Memory B cell (primary cell): ENCODE results near the gene ITIH1.
A peak's percentile ranks its signal among the peaks of the same experiment; 100 is the strongest.
"Not testable (repeated sequence)": the region's sequence is repeated elsewhere in the genome, so short reads cannot be mapped to it uniquely, and the experiment has no call there.

Experiments
- ATAC-seq: fragments of 150-1000 bp; cut with Tn5 transposase; 2 replicates; pipeline ENCODE4 v1.10.0; 2021; ENCODE audit warnings: low read depth, mild to moderate bottlenecking, moderate library complexity
- DNase-seq, 2 donors: peaks; one replicate each; pipeline ENCODE4 v3.0.0; 2022; ENCODE audit warnings: low spot score in 2 of 2
- H3K27ac Mint-ChIP-seq: one replicate; pipeline ENCODE4 v1.8.0; 2022; ENCODE audit warnings: mild to moderate bottlenecking, moderate library complexity, mixed read lengths
- H3K27me3 Mint-ChIP-seq: one replicate; pipeline ENCODE4 v1.8.0; 2022; ENCODE audit warnings: mixed read lengths
- H3K36me3 Mint-ChIP-seq: one replicate; pipeline ENCODE4 v1.8.0; 2022; ENCODE audit warnings: mild to moderate bottlenecking, mixed read lengths
- H3K4me1 Mint-ChIP-seq: one replicate; pipeline ENCODE4 v1.8.0; 2022; ENCODE audit warnings: mixed read lengths
- H3K4me3 Mint-ChIP-seq: one replicate; pipeline ENCODE4 v1.8.0; 2022; ENCODE audit warnings: mild to moderate bottlenecking, moderate library complexity, mixed read lengths
- H3K9me3 Mint-ChIP-seq: one replicate; pipeline ENCODE4 v1.8.0; 2022; ENCODE audit warnings: mixed read lengths

The ITIH1 gene, protein sequence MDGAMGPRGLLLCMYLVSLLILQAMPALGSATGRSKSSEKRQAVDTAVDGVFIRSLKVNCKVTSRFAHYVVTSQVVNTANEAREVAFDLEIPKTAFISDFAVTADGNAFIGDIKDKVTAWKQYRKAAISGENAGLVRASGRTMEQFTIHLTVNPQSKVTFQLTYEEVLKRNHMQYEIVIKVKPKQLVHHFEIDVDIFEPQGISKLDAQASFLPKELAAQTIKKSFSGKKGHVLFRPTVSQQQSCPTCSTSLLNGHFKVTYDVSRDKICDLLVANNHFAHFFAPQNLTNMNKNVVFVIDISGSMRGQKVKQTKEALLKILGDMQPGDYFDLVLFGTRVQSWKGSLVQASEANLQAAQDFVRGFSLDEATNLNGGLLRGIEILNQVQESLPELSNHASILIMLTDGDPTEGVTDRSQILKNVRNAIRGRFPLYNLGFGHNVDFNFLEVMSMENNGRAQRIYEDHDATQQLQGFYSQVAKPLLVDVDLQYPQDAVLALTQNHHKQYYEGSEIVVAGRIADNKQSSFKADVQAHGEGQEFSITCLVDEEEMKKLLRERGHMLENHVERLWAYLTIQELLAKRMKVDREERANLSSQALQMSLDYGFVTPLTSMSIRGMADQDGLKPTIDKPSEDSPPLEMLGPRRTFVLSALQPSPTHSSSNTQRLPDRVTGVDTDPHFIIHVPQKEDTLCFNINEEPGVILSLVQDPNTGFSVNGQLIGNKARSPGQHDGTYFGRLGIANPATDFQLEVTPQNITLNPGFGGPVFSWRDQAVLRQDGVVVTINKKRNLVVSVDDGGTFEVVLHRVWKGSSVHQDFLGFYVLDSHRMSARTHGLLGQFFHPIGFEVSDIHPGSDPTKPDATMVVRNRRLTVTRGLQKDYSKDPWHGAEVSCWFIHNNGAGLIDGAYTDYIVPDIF

DNA sequence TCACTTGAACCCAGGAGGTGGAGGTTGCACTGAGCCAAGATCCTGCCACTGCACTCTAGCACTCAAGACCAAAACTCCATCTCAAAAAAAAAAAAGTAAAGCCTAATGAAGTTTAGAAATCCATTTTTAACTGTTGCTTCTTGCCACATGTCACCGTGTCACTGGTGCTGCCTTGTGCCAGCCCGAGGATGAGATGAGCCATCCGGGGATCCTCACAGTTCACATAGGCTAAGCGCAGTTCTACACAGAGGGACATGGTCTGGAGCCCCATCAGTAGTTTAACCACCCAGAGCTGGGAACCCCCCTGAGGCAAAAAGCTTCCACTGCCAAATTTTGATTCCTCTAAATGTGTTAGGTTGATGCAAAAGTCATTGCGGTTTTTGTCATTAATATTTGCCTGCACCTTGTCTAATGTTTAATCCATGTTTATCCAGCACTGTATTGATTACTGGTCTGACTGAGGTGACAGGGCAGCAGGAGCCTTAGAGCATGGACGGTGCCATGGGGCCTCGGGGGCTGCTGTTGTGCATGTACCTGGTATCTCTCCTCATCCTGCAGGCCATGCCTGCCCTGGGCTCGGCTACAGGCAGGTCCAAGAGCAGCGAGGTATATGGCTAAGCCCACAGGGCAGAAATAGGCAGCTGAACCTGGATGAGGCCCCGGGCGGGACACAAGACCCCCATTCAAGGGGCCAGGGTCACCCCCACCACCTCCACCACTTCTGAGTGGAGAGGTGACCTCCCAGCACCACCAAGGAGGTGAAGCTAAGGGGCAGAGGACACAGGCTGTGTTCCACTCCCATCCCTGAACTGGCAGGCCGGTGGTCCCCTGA lies at the start of gene ITIH1:
Gene ITIH1, plus strand, starts transcription at position 473 of the 832 bp plus-strand sequence. Its CDS starts 17 bp downstream, at position 490.
- Mint-ChIP-seq H3K4me1 (peaks cover 12% of the 10 kb centered on the region), H3K27me3 (no peaks in the 10 kb centered on the region), H3K36me3 (no peaks in the 10 kb centered on the region), H3K4me3 (no peak within 1 kb of the TSS), H3K9me3 (no peaks in the 10 kb centered on the region), H3K27ac (peak within 1 kb of the TSS; percentile 99)
- ATAC-seq (no peak), DNase-seq (peak in 1 of 2 donors; percentile 16)

DNA sequence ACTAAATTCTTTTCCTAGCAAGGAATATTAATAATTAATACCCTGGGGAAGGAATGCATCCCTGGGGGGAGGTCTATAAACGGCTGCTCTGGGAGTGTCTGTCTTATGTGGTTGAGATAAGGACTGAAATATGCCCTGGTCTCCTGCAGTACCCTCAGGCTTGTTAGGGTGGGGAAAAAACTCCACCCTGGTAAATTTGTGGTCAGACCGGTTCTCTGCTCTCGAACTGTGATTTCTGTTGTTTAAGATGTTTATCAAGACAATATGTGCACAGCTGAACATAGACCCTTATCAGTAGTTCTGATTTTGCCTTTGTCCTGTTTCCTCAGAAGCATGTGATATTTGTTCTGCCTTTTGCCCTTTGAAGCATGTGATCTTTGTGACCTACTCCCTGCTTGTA lies 48.6 kb upstream of the ITIH1 start:
- H3K4me1 Mint-ChIP-seq, DNase-seq, H3K4me3 Mint-ChIP-seq: not testable (repeated sequence)

DNA sequence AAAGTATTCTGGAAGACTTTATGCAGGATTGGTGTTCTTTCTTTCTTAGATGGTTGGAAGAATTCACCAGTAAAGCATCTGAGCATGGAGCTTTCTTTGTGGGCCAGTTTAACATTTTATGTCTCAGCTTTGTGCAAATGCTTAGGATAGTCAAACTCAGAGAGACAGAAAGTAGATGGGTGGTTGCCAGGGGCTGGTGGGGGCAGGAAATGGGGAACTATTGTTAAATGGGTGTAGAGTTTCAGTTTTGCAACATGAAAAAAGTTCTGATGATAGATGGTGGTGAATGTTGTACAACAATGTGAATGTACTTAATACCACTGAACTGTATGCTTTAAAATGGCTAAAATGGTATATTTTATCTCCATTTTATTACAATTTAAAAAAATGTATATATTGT lies 46.7 kb upstream of the ITIH1 start:
- no peak overlapping the region for H3K4me3 Mint-ChIP-seq
- H3K36me3 Mint-ChIP-seq = peaks cover 55% of the 10 kb centered on the region
- H3K27me3 Mint-ChIP-seq = no peaks in the 10 kb centered on the region
- no peak for DNase-seq
- no peak for ATAC-seq
- no peaks in the 10 kb centered on the region for H3K4me1 Mint-ChIP-seq
- peaks cover 4% of the 10 kb centered on the region for H3K9me3 Mint-ChIP-seq
- H3K27ac Mint-ChIP-seq = no peak overlapping the region

More for the DNA sequence above, 48.6 kb upstream of the ITIH1 start:
- not testable (repeated sequence) for H3K27me3 Mint-ChIP-seq, H3K9me3 Mint-ChIP-seq, ATAC-seq, H3K27ac Mint-ChIP-seq
- peaks cover 42% of the 10 kb centered on the region for H3K36me3 Mint-ChIP-seq

DNA sequence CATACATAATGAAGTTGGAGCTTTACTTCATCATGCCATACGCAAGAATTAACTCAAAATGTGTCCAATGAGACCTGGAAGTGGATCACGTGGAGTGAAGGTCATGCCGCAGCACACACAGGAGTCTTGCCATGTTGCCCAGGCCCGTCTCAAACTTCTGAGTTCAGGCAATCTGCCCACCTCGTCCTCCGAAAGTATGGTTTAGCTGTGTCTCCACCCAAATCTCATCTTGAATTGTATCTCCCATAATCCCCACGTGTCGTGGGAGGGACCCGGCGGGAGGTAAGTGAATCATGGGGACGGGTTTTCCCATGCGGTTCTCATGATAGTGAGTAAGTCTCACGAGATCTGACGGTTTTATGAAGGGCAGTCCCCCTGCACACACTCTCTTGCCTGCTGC lies 45.8 kb upstream of the ITIH1 start:
- H3K27ac Mint-ChIP-seq = no peak overlapping the region
- no peak for ATAC-seq
- H3K4me3 Mint-ChIP-seq = no peak overlapping the region
- no peak for DNase-seq
- peaks cover 4% of the 10 kb centered on the region for H3K9me3 Mint-ChIP-seq
- H3K4me1 Mint-ChIP-seq = no peaks in the 10 kb centered on the region
- H3K27me3 Mint-ChIP-seq = no peaks in the 10 kb centered on the region
- peaks cover 58% of the 10 kb centered on the region for H3K36me3 Mint-ChIP-seq

DNA sequence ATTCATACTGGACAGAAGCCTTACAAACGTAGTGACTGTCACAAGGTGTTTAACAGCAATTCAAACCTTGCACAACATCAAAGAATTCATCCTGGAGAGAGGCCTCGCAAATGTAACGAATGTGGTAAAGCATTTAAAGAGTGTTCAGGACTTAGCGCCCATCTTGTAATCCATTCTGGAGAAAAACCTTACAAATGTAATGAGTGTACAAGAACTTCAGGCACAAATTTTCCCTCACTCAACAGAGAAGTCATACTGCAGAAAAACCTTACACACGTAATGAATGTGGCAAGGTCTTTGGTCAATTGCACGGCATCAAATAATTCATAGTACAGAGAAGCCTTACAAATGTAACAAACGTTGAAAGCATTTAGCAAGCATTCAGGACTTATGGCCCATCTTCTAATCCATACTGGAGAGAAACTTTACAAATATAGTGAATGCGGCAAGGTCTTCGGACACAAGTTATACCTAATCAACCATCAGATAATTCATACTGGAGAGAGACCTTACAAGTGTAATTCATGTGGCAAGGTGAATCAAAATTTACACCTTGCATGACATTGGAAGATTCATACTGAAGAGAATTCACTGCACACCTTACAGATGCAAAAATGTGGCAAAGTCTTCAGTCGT lies 44.0 kb upstream of the ITIH1 start:
- Mint-ChIP-seq H3K27ac (no peak overlapping the region), H3K9me3 (peaks cover 4% of the 10 kb centered on the region), H3K36me3 (peaks cover 54% of the 10 kb centered on the region), H3K4me1 (no peaks in the 10 kb centered on the region), H3K27me3 (no peaks in the 10 kb centered on the region), H3K4me3 (no peak overlapping the region)
- ATAC-seq (no peak), DNase-seq (no peak)

DNA sequence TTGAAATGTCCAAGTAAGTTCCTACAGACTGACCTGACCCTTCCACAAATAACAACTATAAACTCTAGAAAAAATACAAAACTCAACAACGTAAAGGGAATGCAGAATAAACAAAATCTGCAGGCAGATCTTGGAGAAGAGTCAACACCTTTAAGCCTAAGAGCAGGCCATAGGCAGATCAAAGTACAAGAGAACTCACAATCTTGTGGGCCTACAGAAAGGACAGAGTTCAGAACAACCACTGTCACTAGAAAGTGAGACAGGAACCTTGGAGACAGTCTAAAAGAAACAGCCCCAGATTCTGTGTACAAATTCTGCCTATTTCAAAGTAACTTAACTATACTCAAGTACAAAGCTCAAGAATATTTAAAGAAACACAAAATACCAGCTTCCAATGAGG lies 37.7 kb upstream of the ITIH1 start:
- Mint-ChIP-seq H3K27me3 (no peaks in the 10 kb centered on the region), H3K27ac (no peak overlapping the region), H3K4me3 (no peak overlapping the region), H3K36me3 (peaks cover 25% of the 10 kb centered on the region), H3K9me3 (no peaks in the 10 kb centered on the region), H3K4me1 (no peaks in the 10 kb centered on the region)
- ATAC-seq (no peak), DNase-seq (no peak)

DNA sequence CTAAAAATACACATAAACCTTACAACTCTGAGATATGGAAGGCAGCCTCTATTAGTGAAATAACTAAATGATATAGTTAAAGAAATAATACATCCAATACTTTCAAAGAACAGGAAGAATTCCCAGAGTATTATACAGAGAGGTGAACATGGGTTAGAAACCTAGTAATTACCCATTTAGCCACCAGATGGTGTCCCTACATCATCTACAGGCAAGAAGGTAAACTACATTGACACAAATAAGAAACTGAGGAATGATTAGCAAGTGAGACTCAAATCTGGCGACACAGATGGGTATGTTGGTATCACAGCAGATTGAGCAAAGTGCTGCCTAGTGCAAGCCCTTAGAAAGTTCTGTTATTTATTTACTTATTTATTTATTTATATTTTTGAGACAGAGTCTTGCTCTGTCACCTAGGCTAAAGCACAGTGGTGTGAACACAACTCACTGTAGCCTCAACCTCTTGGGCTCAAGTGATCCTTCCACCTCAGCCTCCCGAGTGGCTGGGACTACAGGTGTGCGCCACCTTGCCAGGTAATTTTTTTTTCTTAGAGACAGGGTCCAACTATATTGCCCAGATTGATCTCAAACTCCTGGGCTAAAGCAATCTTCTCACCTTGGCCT lies 34.9 kb upstream of the ITIH1 start:
- Mint-ChIP-seq H3K4me1 (no peaks in the 10 kb centered on the region), H3K27ac (no peak overlapping the region), H3K36me3 (peaks cover 19% of the 10 kb centered on the region), H3K9me3 (no peaks in the 10 kb centered on the region), H3K27me3 (no peaks in the 10 kb centered on the region), H3K4me3 (no peak overlapping the region)
- peak; percentile 49 for ATAC-seq
- peak in 1 of 2 donors; percentile 20 for DNase-seq

DNA sequence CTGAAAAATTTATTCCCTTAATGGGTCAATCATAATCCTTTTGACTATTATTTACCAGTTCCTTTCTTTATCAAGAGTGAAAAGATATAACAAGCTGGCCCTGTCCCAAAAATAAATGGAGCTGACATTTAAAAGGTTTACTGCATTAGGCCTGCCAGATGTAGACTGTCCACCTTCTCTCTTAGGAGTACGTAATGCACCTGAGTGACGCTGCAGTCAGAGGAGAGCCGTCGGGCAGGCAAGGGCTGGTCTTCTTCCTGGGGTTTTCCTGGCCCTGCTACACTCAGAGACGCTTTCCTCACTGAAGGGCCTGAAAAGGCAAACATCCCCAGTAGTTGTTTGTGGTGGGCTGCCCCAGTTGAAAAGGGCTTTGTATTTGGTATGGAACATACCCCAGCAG lies 34.2 kb upstream of the ITIH1 start:
- peaks cover 19% of the 10 kb centered on the region for H3K36me3 Mint-ChIP-seq
- H3K9me3 Mint-ChIP-seq = no peaks in the 10 kb centered on the region
- no peaks in the 10 kb centered on the region for H3K4me1 Mint-ChIP-seq
- no peak for ATAC-seq
- no peak overlapping the region for H3K27ac Mint-ChIP-seq
- DNase-seq = no peak
- H3K27me3 Mint-ChIP-seq = no peaks in the 10 kb centered on the region
- H3K4me3 Mint-ChIP-seq = no peak overlapping the region

DNA sequence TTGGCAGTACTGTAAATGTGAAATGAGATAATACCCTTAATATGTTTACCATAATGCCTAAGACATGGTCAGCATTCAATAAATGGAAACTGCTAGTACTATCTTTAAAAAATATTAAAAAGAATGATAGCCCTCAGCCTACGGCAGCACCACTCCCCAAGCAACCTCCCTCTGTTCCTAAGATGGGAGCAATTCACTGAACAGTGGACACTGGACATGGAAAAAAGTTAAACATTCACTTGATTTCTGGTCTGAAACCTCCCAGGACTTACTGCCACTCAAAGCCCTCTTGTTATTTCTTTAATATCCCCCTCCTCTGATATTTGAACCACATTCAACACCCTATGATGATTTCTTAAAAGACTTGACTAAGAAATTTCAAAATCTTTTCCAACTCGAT lies 33.7 kb upstream of the ITIH1 start:
- ATAC-seq = no peak
- no peaks in the 10 kb centered on the region for H3K4me1 Mint-ChIP-seq
- peak overlapping the region; percentile 21 for H3K27ac Mint-ChIP-seq
- no peaks in the 10 kb centered on the region for H3K9me3 Mint-ChIP-seq
- no peaks in the 10 kb centered on the region for H3K27me3 Mint-ChIP-seq
- H3K4me3 Mint-ChIP-seq = no peak overlapping the region
- no peak for DNase-seq
- H3K36me3 Mint-ChIP-seq = peaks cover 22% of the 10 kb centered on the region

DNA sequence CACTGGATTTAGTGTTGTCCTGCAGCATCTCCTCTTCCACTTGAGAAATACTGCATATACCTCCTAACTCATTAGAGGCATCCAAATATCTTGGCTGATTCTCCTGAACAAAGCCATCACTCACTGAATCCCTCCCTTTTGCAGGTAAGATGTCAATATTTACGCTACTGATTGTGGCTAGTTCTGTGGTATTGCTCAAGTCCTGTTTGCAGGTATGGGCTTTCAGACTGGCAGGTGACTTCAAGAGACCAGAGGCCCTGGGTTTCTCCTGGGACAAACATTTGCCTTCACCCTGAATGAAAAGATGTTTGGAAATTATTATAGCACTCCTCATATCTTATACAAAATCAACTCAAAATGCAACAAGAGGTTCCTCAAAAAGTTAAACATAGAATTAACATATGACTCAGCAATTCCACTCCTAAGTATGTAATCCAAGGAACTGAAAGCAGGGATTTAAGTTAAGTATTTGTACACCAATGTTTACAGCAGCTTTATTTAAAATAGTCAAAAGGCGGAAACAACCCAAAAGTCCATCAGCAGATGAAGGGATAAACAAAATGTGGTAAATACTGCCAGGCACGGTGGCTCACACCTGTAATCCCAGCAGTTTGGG lies 25.2 kb upstream of the ITIH1 start:
- Mint-ChIP-seq H3K36me3 (peaks cover 29% of the 10 kb centered on the region), H3K27me3 (no peaks in the 10 kb centered on the region), H3K9me3 (no peaks in the 10 kb centered on the region), H3K27ac (no peak overlapping the region), H3K4me3 (no peak overlapping the region), H3K4me1 (no peaks in the 10 kb centered on the region)
- no peak for ATAC-seq
- no peak for DNase-seq

DNA sequence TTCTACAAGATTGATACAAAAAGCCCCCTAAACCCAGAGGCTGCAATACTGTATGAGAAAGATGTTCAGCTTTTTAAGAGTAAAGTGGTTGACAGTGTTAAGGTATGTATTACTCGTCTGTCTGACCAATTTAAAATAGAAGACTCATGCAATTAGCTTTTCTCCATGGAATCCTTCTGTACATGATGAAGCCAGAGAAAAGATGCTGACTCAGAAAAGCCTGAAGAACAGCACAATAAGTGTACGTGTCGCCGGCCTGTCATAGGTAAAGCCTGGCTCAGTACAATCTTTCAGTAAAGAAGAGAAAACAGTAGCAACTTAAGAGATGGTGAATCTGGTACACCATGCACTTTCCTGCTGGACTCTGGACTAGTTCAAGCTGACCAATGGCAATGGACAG lies 23.0 kb upstream of the ITIH1 start:
- H3K27ac Mint-ChIP-seq = no peak overlapping the region
- DNase-seq = no peak
- H3K4me1 Mint-ChIP-seq = no peaks in the 10 kb centered on the region
- no peak overlapping the region for H3K4me3 Mint-ChIP-seq
- H3K9me3 Mint-ChIP-seq = no peaks in the 10 kb centered on the region
- ATAC-seq = no peak
- H3K27me3 Mint-ChIP-seq = no peaks in the 10 kb centered on the region
- H3K36me3 Mint-ChIP-seq = peaks cover 32% of the 10 kb centered on the region

DNA sequence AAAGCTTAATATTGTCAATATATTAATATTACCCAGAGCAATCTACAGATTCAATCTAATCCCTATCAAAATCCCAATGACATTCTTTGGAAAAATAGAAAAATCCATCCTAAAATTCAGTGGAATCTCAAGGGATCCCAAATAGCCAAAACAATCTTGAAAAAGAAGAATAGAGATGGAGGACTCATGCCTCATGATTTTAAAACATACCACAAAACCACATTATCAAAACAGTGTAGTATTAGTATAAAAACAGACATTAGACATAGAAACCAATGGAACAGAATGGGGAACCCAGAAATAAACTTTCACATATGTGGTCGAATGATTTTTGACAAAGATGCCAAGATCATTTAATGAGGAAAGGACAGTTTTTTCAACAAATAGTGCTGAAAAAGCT lies 21.3 kb upstream of the ITIH1 start:
- H3K4me3 Mint-ChIP-seq = no peak overlapping the region
- no peaks in the 10 kb centered on the region for H3K27me3 Mint-ChIP-seq
- ATAC-seq (no peak), DNase-seq (no peak)
- no peak overlapping the region for H3K27ac Mint-ChIP-seq
- peaks cover 35% of the 10 kb centered on the region for H3K36me3 Mint-ChIP-seq
- H3K9me3 Mint-ChIP-seq = no peaks in the 10 kb centered on the region
- H3K4me1 Mint-ChIP-seq = no peaks in the 10 kb centered on the region

DNA sequence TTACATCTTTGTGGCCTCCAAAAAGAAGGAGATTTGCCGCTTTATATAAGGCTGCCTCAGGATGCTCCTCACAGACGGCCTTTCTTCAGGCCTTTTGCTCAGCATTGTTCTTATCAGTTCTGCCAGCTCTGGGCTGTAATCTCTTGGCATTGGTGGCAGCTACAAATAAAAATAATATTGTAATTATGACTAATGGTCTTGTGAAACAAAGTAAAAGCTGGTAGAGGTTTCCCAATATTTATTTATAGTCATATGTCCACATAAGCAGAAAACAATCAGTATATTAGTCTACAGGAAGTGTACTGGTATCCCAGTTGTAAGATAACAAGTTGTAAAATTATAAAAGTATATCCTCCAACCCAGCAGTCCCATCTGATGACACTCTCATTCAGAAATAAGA lies 13.9 kb upstream of the ITIH1 start:
- no peak for ATAC-seq
- Mint-ChIP-seq H3K4me3 (no peak overlapping the region), H3K4me1 (no peaks in the 10 kb centered on the region), H3K27ac (no peak overlapping the region), H3K36me3 (peaks cover 30% of the 10 kb centered on the region), H3K27me3 (no peaks in the 10 kb centered on the region), H3K9me3 (no peaks in the 10 kb centered on the region)
- DNase-seq = no peak
